H1 (cell line): ENCODE data around the gene PRKACA. TPM values are rescaled to one million over a fixed set of nuclear protein-coding genes. Genes with fewer than 3 reads are reported as not detected.

Experiments
- ASH2L ChIP-seq: fragments of 200-600, 300-600 bp; sonication (generic); IDR thresholded peaks from one replicate; pipeline ENCODE4 v1.7.1; 2017; ENCODE audit warnings: low read length
- BCL11A ChIP-seq, 2 experiments: IDR thresholded peaks; one replicate each; pipeline ENCODE4 v1.6.1; 2011; ENCODE audit warnings: low read depth in 2 of 2, low read length in 2 of 2, mild to moderate bottlenecking in 2 of 2
- CEBPB ChIP-seq: IDR thresholded peaks from 2 replicates; pipeline ENCODE4 v1.6.1; 2012; ENCODE audit warnings: low read depth, low read length
- CTBP2 ChIP-seq: IDR thresholded peaks from 2 replicates; pipeline ENCODE4 v1.7.0; 2011; ENCODE audit warnings: borderline replicate concordance, mild to moderate bottlenecking, moderate library complexity, mixed read lengths, low read length; ENCODE audit not compliant: insufficient read depth, insufficient read length
- POLR2A ChIP-seq, 2 experiments: IDR thresholded peaks; 1 replicate in 1 of 2; 2 replicates in 1 of 2; pipeline ENCODE4 v1.6.1; 2011; ENCODE audit warnings: low read depth in 2 of 2, low read length in 2 of 2, mild to moderate bottlenecking in 2 of 2; ENCODE audit errors: control extremely low read depth in 1 of 2
- SAP30 ChIP-seq: fragments of 300-600 bp; sonication (generic); IDR thresholded peaks from 2 replicates; pipeline ENCODE4 v1.7.1; 2012; ENCODE audit warnings: low read length, moderate library complexity, mild to moderate bottlenecking, inconsistent platforms; ENCODE audit not compliant: insufficient read depth, insufficient replicate concordance
- SIN3A ChIP-seq, 2 experiments: IDR thresholded peaks in 1 of 2; conservative IDR thresholded peaks in 1 of 2; 2 replicates each; pipeline ENCODE4 v1.6.1; 2011 to 2012; ENCODE audit warnings: low read length in 2 of 2, improper control_type of control experiment in 1 of 2, low read depth in 1 of 2, mild to moderate bottlenecking in 1 of 2
- TAF7 ChIP-seq: optimal IDR thresholded peaks from 2 replicates; pipeline ENCODE3; 2011; ENCODE audit warnings: low read depth, mild to moderate bottlenecking, inconsistent platforms, low read length, moderate library complexity, borderline replicate concordance
- polyA plus RNA-seq, 7 experiments: library from polyadenylated mRNA; depleted of rRNA in 3 of 7; stranded (reverse) in 5 of 7; unstranded in 2 of 7; fragments of >200 nt in 5 of 7; fragments of 200-250 nt in 2 of 7; gene quantifications; 1 replicate in 5 of 7; 2 replicates in 1 of 7; 4 replicates in 1 of 7; pipeline versions ENCODE4 v1.2.1 to v1.2.3, GENCODE V29; 2011 to 2013; ENCODE audit warnings: missing spikeins in 2 of 7, mixed read lengths in 2 of 7
- total RNA-seq: library from RNA; stranded (reverse); fragmentation: NEBNext Ultra II Directional; extraction: Animal tissue kit (Norgen Biotek cat#: 25700); gene quantifications from 2 replicates; pipeline ENCODE4 v1.2.1, GENCODE V29; 2021

PRKACA gene
- total and polyA plus RNA-seq, 2 of the 8 experiments (the other 6 are each of a cell fraction or from before 2014, with no cell fraction given), result 14.2 to 48.2 TPM

DNA sequence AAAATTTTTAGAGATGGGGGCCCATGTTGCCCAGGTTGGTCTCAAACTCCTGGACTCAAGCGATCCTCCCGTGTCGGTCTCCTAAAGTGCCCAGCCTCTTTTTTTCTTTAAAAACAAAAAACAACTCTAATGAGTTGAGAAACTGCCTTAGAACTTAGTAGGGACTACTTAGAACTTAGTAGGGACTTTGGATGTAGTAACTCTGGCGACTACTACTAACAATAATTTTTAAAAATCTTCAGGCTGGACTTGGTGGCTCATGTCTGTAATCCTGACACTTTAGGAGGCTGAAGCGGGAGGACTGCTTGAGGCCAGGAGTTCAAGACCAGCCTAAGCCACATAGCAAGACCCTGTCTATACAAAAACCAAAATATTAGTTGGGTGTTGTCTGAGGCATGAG is 31.5 kb downstream of the PRKACA start (continued):
- no peak for TF ChIP-seq ASH2L
- TF ChIP-seq CEBPB, result no peak
- no peak for TF ChIP-seq SIN3A (conservative IDR thresholded peaks at IDR 0.05 in 1 of 2, IDR thresholded peaks at IDR 0.05 in 1 of 2; ENCODE audit: low read depth in 1 of 2, low read length in 2 of 2)
- no peak for TF ChIP-seq BCL11A (IDR thresholded peaks at IDR 0.05; ENCODE audit: low read depth in 2 of 2, low read length in 2 of 2)
- TF ChIP-seq CTBP2, result no peak
- TF ChIP-seq SAP30, result no peak
- no peak for TF ChIP-seq POLR2A (IDR thresholded peaks at IDR 0.05; ENCODE audit: control extremely low read depth in 1 of 2, low read depth in 2 of 2, low read length in 2 of 2)
- TF ChIP-seq TAF7, result no peak
